ENCODE data around the gene ROGDI. TPM values are rescaled to one million over a fixed set of nuclear protein-coding genes. Genes with fewer than 3 reads are reported as not detected.

Gene ROGDI
- polyA plus RNA-seq, 1 of the 3 experiments (the other 2 are of a cell fraction) = 33.6 TPM

DNA sequence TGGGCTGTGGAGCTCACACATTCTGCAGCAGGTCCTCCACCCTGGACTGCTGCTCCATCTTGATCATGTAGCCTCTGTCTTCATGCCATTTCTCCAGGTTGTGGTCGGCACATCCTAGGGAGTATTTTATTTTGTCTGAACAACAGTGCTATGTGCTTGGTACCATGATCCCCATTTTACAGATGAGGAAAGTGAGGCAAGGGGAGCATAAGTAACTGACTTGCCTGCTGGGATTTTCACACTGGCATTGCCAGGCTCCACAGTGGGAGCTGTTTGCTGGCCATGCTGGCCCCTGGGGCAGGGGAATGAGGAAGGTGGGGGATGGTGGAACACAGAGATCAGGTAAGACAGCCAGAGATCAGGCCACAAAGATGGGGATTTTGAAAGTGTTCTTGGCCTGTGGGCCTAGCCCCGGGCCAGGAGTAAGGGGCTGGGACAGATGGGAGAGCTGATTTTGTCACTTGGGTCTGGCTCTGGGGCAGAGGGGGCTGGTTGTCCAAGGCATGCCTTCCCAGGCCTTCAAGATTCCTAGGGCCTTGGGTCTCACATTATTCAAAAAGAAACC is 26.2 kb downstream of the ROGDI start:
- no peaks in the 10 kb centered on the region for H3F3A ChIP-seq (replicated peaks; ENCODE audit: insufficient read depth)
- H3K27ac ChIP-seq (ENCODE audit: low read depth in 2 of 2, low read length in 1 of 2) = no peak overlapping the region
- H4K20me1 ChIP-seq (ENCODE audit: insufficient read depth) = no peaks in the 10 kb centered on the region
- H3K9ac ChIP-seq = no peak overlapping the region
- DNase-seq = no peak
- no peaks in the 10 kb centered on the region for H3K36me3 ChIP-seq (replicated peaks in 1 of 2; ENCODE audit: control insufficient read depth in 1 of 2, insufficient read depth in 2 of 2, low read length in 1 of 2)
- 87% methylated on average over 2 of the region's 2 CpGs for WGBS (ENCODE audit: low lambda C conversion rate)
- H3K4me1 ChIP-seq (ENCODE audit: control insufficient read depth in 1 of 2, insufficient read depth in 2 of 2, low read depth in 1 of 2, low read length in 1 of 2) = peaks cover 0 to 8% of the 10 kb centered on the region in 2 experiments; a peak in 1 of 4 replicates
- no peak overlapping the region for H3K4me2 ChIP-seq
- no peaks in the 10 kb centered on the region for H3K9me2 ChIP-seq
- no peak overlapping the region for H3K4me3 ChIP-seq (ENCODE audit: low read depth in 2 of 2, low read length in 1 of 2)
- TF ChIP-seq EP300 (IDR thresholded peaks at IDR 0.05; ENCODE audit: borderline replicate concordance in 1 of 2, low read depth in 1 of 2, low read length in 1 of 2) (no peak), YY1 (IDR thresholded peaks at IDR 0.05; ENCODE audit: low read depth) (no peak), RCOR1 (IDR thresholded peaks at IDR 0.05; ENCODE audit: low read length) (no peak), ZBTB33 (IDR thresholded peaks at IDR 0.05; ENCODE audit: borderline replicate concordance, low read depth) (no peak)
- CTCF ChIA-PET = interaction anchor here (1.7 kb wide), 1 partner anchor 10 kb away, joined by 4 read pairs; no protein-coding TSS in a partner anchor
- no peaks in the 10 kb centered on the region for H3K9me3 ChIP-seq
- no peaks in the 10 kb centered on the region for H3K79me2 ChIP-seq (ENCODE audit: insufficient read depth)
- no peaks in the 10 kb centered on the region for H3K27me3 ChIP-seq (ENCODE audit: insufficient read depth)
- POLR2A ChIA-PET = no interaction called here
- H2AFZ ChIP-seq (ENCODE audit: low read depth) = no peak overlapping the region

DNA sequence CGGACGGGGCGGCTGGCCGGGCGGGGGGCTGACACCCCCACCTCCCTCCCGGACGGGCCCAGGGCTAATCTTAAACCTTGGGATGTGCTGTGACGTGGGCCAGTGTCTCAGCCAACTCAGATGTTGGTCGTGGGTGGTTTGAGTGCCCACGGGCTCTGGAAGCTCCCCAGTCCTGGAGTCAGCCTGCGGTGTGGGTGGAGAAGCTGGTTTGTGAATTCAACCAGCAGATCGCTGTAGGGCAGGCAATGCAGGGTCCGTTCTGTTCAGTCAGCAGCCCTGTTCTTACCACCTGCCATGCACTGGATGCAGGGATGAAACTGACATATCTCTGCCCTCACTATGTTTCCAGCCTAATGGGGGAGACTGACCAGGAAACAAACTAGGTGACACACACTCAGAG is 27.4 kb downstream of the ROGDI start:
- Histone ChIP-seq H2AFZ (ENCODE audit: low read depth) (no peak overlapping the region), H3K4me2 (no peak overlapping the region), H3K27ac (ENCODE audit: low read depth in 2 of 2, low read length in 1 of 2) (no peak overlapping the region; a peak in 1 of 4 replicates), H3K4me1 (ENCODE audit: control insufficient read depth in 1 of 2, insufficient read depth in 2 of 2, low read depth in 1 of 2, low read length in 1 of 2) (peaks cover 0 to 8% of the 10 kb centered on the region in 2 experiments; a peak in 1 of 4 replicates), H3K27me3 (ENCODE audit: insufficient read depth) (no peaks in the 10 kb centered on the region), H3F3A (replicated peaks; ENCODE audit: insufficient read depth) (no peaks in the 10 kb centered on the region), H3K4me3 (ENCODE audit: low read depth in 2 of 2, low read length in 1 of 2) (no peak overlapping the region), H3K36me3 (replicated peaks in 1 of 2; ENCODE audit: control insufficient read depth in 1 of 2, insufficient read depth in 2 of 2, low read length in 1 of 2) (no peaks in the 10 kb centered on the region), H3K9me2 (no peaks in the 10 kb centered on the region), H3K9me3 (no peaks in the 10 kb centered on the region), H3K79me2 (ENCODE audit: insufficient read depth) (no peaks in the 10 kb centered on the region), H3K9ac (no peak overlapping the region), H4K20me1 (ENCODE audit: insufficient read depth) (no peaks in the 10 kb centered on the region)
- DNase-seq = no peak
- TF ChIP-seq FOXJ3 (CRISPR knock-in tag; IDR thresholded peaks at IDR 0.05) (no peak), RCOR1 (IDR thresholded peaks at IDR 0.05; ENCODE audit: low read length) (no peak), SMC3 (IDR thresholded peaks at IDR 0.05; ENCODE audit: low read depth, low read length) (no peak), FOSL2 (IDR thresholded peaks at IDR 0.05; ENCODE audit: borderline replicate concordance, low read depth) (no peak), ZBTB33 (IDR thresholded peaks at IDR 0.05; ENCODE audit: borderline replicate concordance, low read depth) (no peak), TCF12 (IDR thresholded peaks at IDR 0.05) (no peak), POLR2AphosphoS5 (IDR thresholded peaks at IDR 0.05; ENCODE audit: low read depth, low read length) (no peak), USF2 (IDR thresholded peaks at IDR 0.05; ENCODE audit: borderline replicate concordance, low read depth, low read length) (no peak), MAX (IDR thresholded peaks at IDR 0.05; ENCODE audit: low read depth) (no peak), CHD2 (IDR thresholded peaks at IDR 0.05; ENCODE audit: low read length, partially characterized antibody) (no peak), NFIC (IDR thresholded peaks at IDR 0.05; ENCODE audit: borderline replicate concordance) (no peak), RFX5 (IDR thresholded peaks at IDR 0.05; ENCODE audit: low read length) (no peak), SIN3A (IDR thresholded peaks at IDR 0.05; ENCODE audit: borderline replicate concordance, low read depth, low read length) (no peak), TAF1 (IDR thresholded peaks at IDR 0.05; ENCODE audit: borderline replicate concordance, low read depth, low read length) (no peak), MEF2A (IDR thresholded peaks at IDR 0.05; ENCODE audit: borderline replicate concordance, low read depth) (no peak), YY1 (IDR thresholded peaks at IDR 0.05; ENCODE audit: low read depth) (no peak)
- TF ChIP-seq, protein P1, sequence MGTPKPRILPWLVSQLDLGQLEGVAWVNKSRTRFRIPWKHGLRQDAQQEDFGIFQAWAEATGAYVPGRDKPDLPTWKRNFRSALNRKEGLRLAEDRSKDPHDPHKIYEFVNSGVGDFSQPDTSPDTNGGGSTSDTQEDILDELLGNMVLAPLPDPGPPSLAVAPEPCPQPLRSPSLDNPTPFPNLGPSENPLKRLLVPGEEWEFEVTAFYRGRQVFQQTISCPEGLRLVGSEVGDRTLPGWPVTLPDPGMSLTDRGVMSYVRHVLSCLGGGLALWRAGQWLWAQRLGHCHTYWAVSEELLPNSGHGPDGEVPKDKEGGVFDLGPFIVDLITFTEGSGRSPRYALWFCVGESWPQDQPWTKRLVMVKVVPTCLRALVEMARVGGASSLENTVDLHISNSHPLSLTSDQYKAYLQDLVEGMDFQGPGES (IDR thresholded peaks at IDR 0.05; ENCODE audit: low read depth, low read length) = no peak
- WGBS (ENCODE audit: low lambda C conversion rate) = 60% methylated on average over 1 of the region's 13 CpGs
- ChIA-PET CTCF (no interaction called here), POLR2A (no interaction called here)
